AG10803 (cell line): ENCODE data around the gene C2CD5.

Experiments used
- DNase-seq: peaks from one replicate; pipeline ENCODE4 v3.0.0; 2010; ENCODE audit warnings: low read depth
- H3K4me3 ChIP-seq: 2 replicates; pipeline ENCODE4 v1.5.1; 2011; ENCODE audit warnings: mild to moderate bottlenecking, low read length, control low read depth
- CTCF ChIP-seq: conservative IDR thresholded peaks from 2 replicates; pipeline ENCODE4 v1.5.1; 2011; ENCODE audit warnings: mild to moderate bottlenecking, low read length, control low read depth, inconsistent platforms

Gene C2CD5

GRCh38 chr12:22544038-22544979 is at the start of gene C2CD5:
TSS of gene C2CD5 (minus strand) at chr12:22544542. CDS start at chr12:22544150, 392 bp downstream.
- DNase-seq: peak; percentile 98
- peak within 1 kb of the TSS; percentile 94 for H3K4me3 ChIP-seq
- peak; percentile 41 for TF ChIP-seq CTCF

GRCh38 chr12:22593864-22594263 is 49.5 kb upstream of the C2CD5 start:
- no peak for TF ChIP-seq CTCF
- no peak for DNase-seq
- H3K4me3 ChIP-seq: no peak overlapping the region

- no peak overlapping the region for H3K4me3 ChIP-seq
- DNase-seq: no peak
- no peak for TF ChIP-seq CTCF
These were observed 44.5 kb upstream of the C2CD5 start for GRCh38 chr12:22588817-22589216.

- no peak for TF ChIP-seq CTCF
- DNase-seq: no peak
- H3K4me3 ChIP-seq: no peak overlapping the region
These were observed 34.0 kb upstream of the C2CD5 start for GRCh38 chr12:22578328-22578727.

GRCh38 chr12:22577667-22578066 is 33.3 kb upstream of the C2CD5 start:
- no peak for TF ChIP-seq CTCF
- no peak for DNase-seq
- H3K4me3 ChIP-seq: no peak overlapping the region

GRCh38 chr12:22576473-22576872 is 32.1 kb upstream of the C2CD5 start:
- DNase-seq: no peak
- no peak for TF ChIP-seq CTCF
- no peak overlapping the region for H3K4me3 ChIP-seq

GRCh38 chr12:22576065-22576464 is 31.7 kb upstream of the C2CD5 start:
- DNase-seq: no peak
- no peak for TF ChIP-seq CTCF
- no peak overlapping the region for H3K4me3 ChIP-seq
